ENCODE results near the gene WDR45B.
"Not testable (repeated sequence)": the region's sequence is repeated elsewhere in the genome, so short reads cannot be mapped to it uniquely, and the experiment has no call there.

WDR45B gene

GRCh38 chr17:82582709-82583108, 65.5 kb downstream of the WDR45B start:
- DNase-seq (ENCODE audit: low spot score) = no peak

GRCh38 chr17:82582213-82582612, 66.0 kb downstream of the WDR45B start:
- DNase-seq (ENCODE audit: low spot score) = no peak

GRCh38 chr17:82579969-82580368, 68.3 kb downstream of the WDR45B start:
- not testable (repeated sequence) for DNase-seq (ENCODE audit: low spot score)

GRCh38 chr17:82577300-82577699, 70.9 kb downstream of the WDR45B start:
- DNase-seq (ENCODE audit: low spot score) = no peak

- not testable (repeated sequence) for DNase-seq (ENCODE audit: low spot score)
Observed at GRCh38 chr17:82575581-82576221, 72.5 kb downstream of the WDR45B start.

- no peak for DNase-seq (ENCODE audit: low spot score)
Observed at GRCh38 chr17:82574041-82574440, 74.2 kb downstream of the WDR45B start.

GRCh38 chr17:82571855-82572254, 76.4 kb downstream of the WDR45B start:
- DNase-seq (ENCODE audit: low spot score) = no peak

GRCh38 chr17:82570277-82570676, 78.0 kb downstream of the WDR45B start:
- no peak for DNase-seq (ENCODE audit: low spot score)

- no peak for DNase-seq (ENCODE audit: low spot score)
Observed at GRCh38 chr17:82569621-82570020, 78.6 kb downstream of the WDR45B start.

- no peak for DNase-seq (ENCODE audit: low spot score)
Observed at GRCh38 chr17:82568997-82569393, 79.2 kb downstream of the WDR45B start.

GRCh38 chr17:82567286-82567685, 81.0 kb downstream of the WDR45B start:
- DNase-seq (ENCODE audit: low spot score) = no peak

- no peak for DNase-seq (ENCODE audit: low spot score)
Observed at GRCh38 chr17:82566129-82566960, 81.9 kb downstream of the WDR45B start.

GRCh38 chr17:82565551-82565950, 82.7 kb downstream of the WDR45B start:
- no peak for DNase-seq (ENCODE audit: low spot score)
